ENCODE results near the gene USP5. TPM values are rescaled to one million over a fixed set of nuclear protein-coding genes. Genes with fewer than 3 reads are reported as not detected.

Gene USP5
- total RNA-seq, 1 experiment from 2014 or later: 80.2 TPM

GRCh38 chr12:6843118-6843902 lies 8.6 kb upstream of the USP5 start:
- no peaks in the 10 kb centered on the region for H3K36me3 Mint-ChIP-seq (ENCODE audit: insufficient read depth, unreplicated experiment)
- DNase-seq (ENCODE audit: unreplicated experiment): no peak
- BruUV-seq (replicated peaks): no TSS peak
- no peaks in the 10 kb centered on the region for H3K4me1 Mint-ChIP-seq (ENCODE audit: insufficient read depth, unreplicated experiment)
- no peaks in the 10 kb centered on the region for H3K27me3 Mint-ChIP-seq (ENCODE audit: insufficient read depth, unreplicated experiment)
- ChIA-PET CTCF (interaction anchor here (0.6 to 1.8 kb wide), 6 partner anchors 8 to 88 kb away, joined by 3 to 5 read pairs (median 4); no protein-coding TSS in a partner anchor), POLR2A (no interaction called here)
- TF ChIP-seq, protein P1, sequence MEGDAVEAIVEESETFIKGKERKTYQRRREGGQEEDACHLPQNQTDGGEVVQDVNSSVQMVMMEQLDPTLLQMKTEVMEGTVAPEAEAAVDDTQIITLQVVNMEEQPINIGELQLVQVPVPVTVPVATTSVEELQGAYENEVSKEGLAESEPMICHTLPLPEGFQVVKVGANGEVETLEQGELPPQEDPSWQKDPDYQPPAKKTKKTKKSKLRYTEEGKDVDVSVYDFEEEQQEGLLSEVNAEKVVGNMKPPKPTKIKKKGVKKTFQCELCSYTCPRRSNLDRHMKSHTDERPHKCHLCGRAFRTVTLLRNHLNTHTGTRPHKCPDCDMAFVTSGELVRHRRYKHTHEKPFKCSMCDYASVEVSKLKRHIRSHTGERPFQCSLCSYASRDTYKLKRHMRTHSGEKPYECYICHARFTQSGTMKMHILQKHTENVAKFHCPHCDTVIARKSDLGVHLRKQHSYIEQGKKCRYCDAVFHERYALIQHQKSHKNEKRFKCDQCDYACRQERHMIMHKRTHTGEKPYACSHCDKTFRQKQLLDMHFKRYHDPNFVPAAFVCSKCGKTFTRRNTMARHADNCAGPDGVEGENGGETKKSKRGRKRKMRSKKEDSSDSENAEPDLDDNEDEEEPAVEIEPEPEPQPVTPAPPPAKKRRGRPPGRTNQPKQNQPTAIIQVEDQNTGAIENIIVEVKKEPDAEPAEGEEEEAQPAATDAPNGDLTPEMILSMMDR (IDR thresholded peaks at IDR 0.05; ENCODE audit: unreplicated experiment): no peak
- intact Hi-C loops (cut with micrococcal nuclease): no loop called here
- H3K9me3 Mint-ChIP-seq (ENCODE audit: unreplicated experiment): no peaks in the 10 kb centered on the region
- no peak overlapping the region for H3K27ac Mint-ChIP-seq (ENCODE audit: low read depth, unreplicated experiment)
- H3K4me3 Mint-ChIP-seq (ENCODE audit: unreplicated experiment): no peak overlapping the region

DNA sequence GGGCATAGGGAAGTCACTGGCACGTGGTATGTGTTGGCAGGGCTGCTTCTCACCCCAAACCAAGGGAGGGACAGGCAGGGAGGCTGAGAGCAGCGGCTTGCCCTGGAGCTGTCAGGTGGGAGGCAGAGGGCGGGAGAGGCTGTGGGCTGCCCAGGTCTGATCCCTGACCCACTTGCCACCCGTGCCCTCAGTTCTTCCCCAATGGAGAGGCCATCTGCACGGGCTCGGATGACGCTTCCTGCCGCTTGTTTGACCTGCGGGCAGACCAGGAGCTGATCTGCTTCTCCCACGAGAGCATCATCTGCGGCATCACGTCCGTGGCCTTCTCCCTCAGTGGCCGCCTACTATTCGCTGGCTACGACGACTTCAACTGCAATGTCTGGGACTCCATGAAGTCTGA lies 6.6 kb upstream of the USP5 start:
- Mint-ChIP-seq H3K27ac (ENCODE audit: low read depth, unreplicated experiment) (no peak overlapping the region), H3K27me3 (ENCODE audit: insufficient read depth, unreplicated experiment) (no peaks in the 10 kb centered on the region), H3K9me3 (ENCODE audit: unreplicated experiment) (no peaks in the 10 kb centered on the region), H3K4me1 (ENCODE audit: insufficient read depth, unreplicated experiment) (peaks cover 13% of the 10 kb centered on the region), H3K4me3 (ENCODE audit: unreplicated experiment) (no peak overlapping the region), H3K36me3 (ENCODE audit: insufficient read depth, unreplicated experiment) (peaks cover 7% of the 10 kb centered on the region)
- POLR2A ChIA-PET: no interaction called here
- DNase-seq (ENCODE audit: unreplicated experiment): no peak
- intact Hi-C loops (cut with micrococcal nuclease): no loop called here
- TF ChIP-seq, protein P1 (IDR thresholded peaks at IDR 0.05; ENCODE audit: unreplicated experiment): no peak
- no TSS peak for BruUV-seq (replicated peaks)
- CTCF ChIA-PET: interaction anchor here (0.6 kb wide), 1 partner anchor 86 kb away, joined by 3 read pairs; no protein-coding TSS in a partner anchor

GRCh38 chr12:6846316-6846869 lies 5.6 kb upstream of the USP5 start:
- H3K27me3 Mint-ChIP-seq (ENCODE audit: insufficient read depth, unreplicated experiment): no peaks in the 10 kb centered on the region
- peaks cover 11% of the 10 kb centered on the region for H3K36me3 Mint-ChIP-seq (ENCODE audit: insufficient read depth, unreplicated experiment)
- ChIA-PET CTCF (interaction anchor here (2.5 to 4.3 kb wide), 3 partner anchors 11 to 93 kb away, joined by 11 to 40 read pairs (median 13); partner anchors contain the start of gene MLF2), POLR2A (no interaction called here)
- H3K9me3 Mint-ChIP-seq (ENCODE audit: unreplicated experiment): no peaks in the 10 kb centered on the region
- DNase-seq (ENCODE audit: unreplicated experiment): no peak
- TF ChIP-seq, protein P1 (IDR thresholded peaks at IDR 0.05; ENCODE audit: unreplicated experiment): no peak
- BruUV-seq (replicated peaks): no TSS peak
- H3K4me1 Mint-ChIP-seq (ENCODE audit: insufficient read depth, unreplicated experiment): peaks cover 18% of the 10 kb centered on the region
- intact Hi-C loops (cut with micrococcal nuclease): no loop called here
- no peak overlapping the region for H3K27ac Mint-ChIP-seq (ENCODE audit: low read depth, unreplicated experiment)
- H3K4me3 Mint-ChIP-seq (ENCODE audit: unreplicated experiment): no peak overlapping the region

DNA sequence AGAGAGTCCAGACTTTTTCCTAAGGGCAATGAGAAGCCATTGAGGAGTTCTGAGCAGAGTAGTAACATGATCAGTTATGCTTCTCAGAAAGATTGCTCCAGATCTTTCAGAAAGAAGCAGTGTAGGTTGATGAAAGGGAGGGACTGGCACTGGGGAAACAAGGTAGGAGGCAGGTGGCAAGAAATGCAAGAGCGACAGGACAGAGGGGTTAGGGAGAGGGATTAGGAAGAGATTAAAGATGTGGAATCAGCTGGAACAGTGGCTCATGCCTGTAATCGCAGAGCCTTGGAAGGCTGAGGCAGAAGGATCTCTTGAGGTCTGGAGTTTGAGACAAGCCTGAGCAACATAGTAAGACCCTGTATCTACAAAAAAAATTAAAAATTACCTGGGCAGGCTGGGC lies 4.3 kb upstream of the USP5 start:
- no TSS peak for BruUV-seq (replicated peaks)
- POLR2A ChIA-PET: interaction anchor here (7.9 kb wide), 1 partner anchor 19 kb away, joined by 130 read pairs; the partner anchor contains the start of gene TPI1
- H3K27ac Mint-ChIP-seq (ENCODE audit: low read depth, unreplicated experiment): no peak overlapping the region

More for the DNA sequence above, 4.3 kb upstream of the USP5 start:
- Mint-ChIP-seq H3K27me3 (ENCODE audit: insufficient read depth, unreplicated experiment) (no peaks in the 10 kb centered on the region), H3K4me3 (ENCODE audit: unreplicated experiment) (no peak overlapping the region), H3K9me3 (ENCODE audit: unreplicated experiment) (no peaks in the 10 kb centered on the region), H3K4me1 (ENCODE audit: insufficient read depth, unreplicated experiment) (peaks cover 18% of the 10 kb centered on the region), H3K36me3 (ENCODE audit: insufficient read depth, unreplicated experiment) (peaks cover 13% of the 10 kb centered on the region)
- no peak for DNase-seq (ENCODE audit: unreplicated experiment)
- CTCF ChIA-PET: interaction anchor here (0.6 to 4.3 kb wide), 8 partner anchors 8 to 142 kb away, joined by 3 to 40 read pairs (median 6); partner anchors contain the start of gene MLF2
- intact Hi-C loops (cut with micrococcal nuclease): no loop called here
- TF ChIP-seq, protein P1 (IDR thresholded peaks at IDR 0.05; ENCODE audit: unreplicated experiment): no peak

All from MCF 10A (cell line).